GM18520 (cell line): ENCODE measurements around the gene THBD.

Experiments
- ATAC-seq: cut with Tn5 transposase; IDR thresholded peaks from one replicate; pipeline ENCODE4 v1.9.1; 2021; ENCODE audit not compliant: unreplicated experiment

Gene THBD

GRCh38 chr20:23063168-23063567 is 13.7 kb upstream of the THBD start:
- ATAC-seq: no peak

GRCh38 chr20:23062632-23063031 is 13.2 kb upstream of the THBD start:
- ATAC-seq: no peak

- no peak for ATAC-seq
Measured at GRCh38 chr20:23061734-23062561, 12.5 kb upstream of the THBD start.

- ATAC-seq: no peak
Measured at GRCh38 chr20:23061262-23061661, 11.8 kb upstream of the THBD start.

GRCh38 chr20:23060629-23061028 is 11.2 kb upstream of the THBD start:
- ATAC-seq: no peak

- no peak for ATAC-seq
Measured at GRCh38 chr20:23059846-23060245, 10.4 kb upstream of the THBD start.

GRCh38 chr20:23059001-23059400 is 9.5 kb upstream of the THBD start:
- no peak for ATAC-seq

GRCh38 chr20:23058240-23058639 is 8.8 kb upstream of the THBD start:
- no peak for ATAC-seq

- ATAC-seq: no peak
Measured at GRCh38 chr20:23052904-23053303, 3.4 kb upstream of the THBD start.

GRCh38 chr20:23050847-23051627 is 1.6 kb upstream of the THBD start:
- no peak for ATAC-seq

GRCh38 chr20:23050076-23050838 is 785 bp upstream of the THBD start:
- no peak for ATAC-seq

GRCh38 chr20:23048283-23049200 is 930 bp downstream of the THBD start:
- no peak for ATAC-seq

- ATAC-seq: no peak
Measured at GRCh38 chr20:23047738-23048214, 1.7 kb downstream of the THBD start.

GRCh38 chr20:23047001-23047737 is 2.3 kb downstream of the THBD start:
- ATAC-seq: no peak

GRCh38 chr20:23046431-23046830 is 3.0 kb downstream of the THBD start:
- ATAC-seq: no peak

GRCh38 chr20:23043376-23043775 is 6.1 kb downstream of the THBD start:
- ATAC-seq: no peak

- ATAC-seq: no peak
Measured at GRCh38 chr20:23042270-23042669, 7.2 kb downstream of the THBD start.

GRCh38 chr20:23039885-23040508 is 9.5 kb downstream of the THBD start:
- no peak for ATAC-seq
